Measurements from ENCODE around the gene ROR1. TPM values are rescaled to one million over a fixed set of nuclear protein-coding genes. Genes with fewer than 3 reads are reported as not detected.

ROR1 gene
- total and polyA plus RNA-seq, 2 donors (not counting 3 experiments of a cell fraction or from before 2014, with no cell fraction given): 2.6 to 3.5 TPM

- Histone ChIP-seq H3K27ac (ENCODE audit: insufficient read depth, low read depth, low read length) (no peak overlapping the region), H3K4me3 (replicated peaks in 1 of 3; ENCODE audit: insufficient read depth in 1 of 3, low read depth in 1 of 3, low read length in 3 of 3) (no peak overlapping the region), H3K79me2 (ENCODE audit: control insufficient read depth, insufficient read depth, low read length) (no peaks in the 10 kb centered on the region), H3K9me1 (replicated peaks; ENCODE audit: control insufficient read depth, extremely low read depth, insufficient read depth, low read length) (no peaks in the 10 kb centered on the region), H3K4me1 (ENCODE audit: control insufficient read depth, extremely low read depth, insufficient read depth, low read length) (no peaks in the 10 kb centered on the region), H3K27me3 (ENCODE audit: control insufficient read depth in 2 of 2, insufficient read depth in 2 of 2, low read length in 2 of 2) (no peaks in the 10 kb centered on the region), H3K4me2 (ENCODE audit: insufficient read depth, low read length) (no peak overlapping the region), H2AFZ (ENCODE audit: low read depth, low read length) (no peak overlapping the region), H3K36me3 (ENCODE audit: control insufficient read depth in 2 of 2, extremely low read depth in 1 of 2, insufficient read depth in 2 of 2, low read length in 2 of 2) (no peaks in the 10 kb centered on the region), H3K9me3 (replicated peaks; ENCODE audit: control insufficient read depth, insufficient read depth, low read length) (no peaks in the 10 kb centered on the region), H3K9ac (replicated peaks; ENCODE audit: extremely low read depth, insufficient read depth, low read length) (no peak overlapping the region), H4K20me1 (replicated peaks; ENCODE audit: control insufficient read depth, extremely low read depth, insufficient read depth, low read length) (no peaks in the 10 kb centered on the region)
- FAIRE-seq (no peak), DNase-seq (ENCODE audit: low read depth, low spot score) (no peak)
- ChIA-PET POLR2A (no interaction called here), CTCF (interaction anchor here (1.2 to 2.1 kb wide), 3 partner anchors 9 to 237 kb away, joined by 3 to 10 read pairs (median 9); no protein-coding TSS in a partner anchor)
- dilution Hi-C loops (cut with MboI; ENCODE audit: extremely low pct_ligation_motif_present, low sequenced_read_pairs): no loop called here
- intact Hi-C loops (cut with micrococcal nuclease): no loop called here
- TF ChIP-seq FOS (IDR thresholded peaks at IDR 0.05; ENCODE audit: borderline replicate concordance, insufficient read depth, low read length) (no peak), EZH2 (IDR thresholded peaks at IDR 0.05; ENCODE audit: borderline replicate concordance, low read depth, low read length, severe bottlenecking) (no peak), CTCF (IDR thresholded peaks at IDR 0.05; ENCODE audit: extremely low read depth in 1 of 2, insufficient read depth in 1 of 2, low read depth in 1 of 2, low read length in 2 of 2) (no peak), JUN (IDR thresholded peaks at IDR 0.05; ENCODE audit: borderline replicate concordance, insufficient read depth, insufficient read length, low read depth) (no peak)
- BruUV-seq (replicated peaks): no TSS peak
These were observed 155.3 kb downstream of the ROR1 start for GRCh38 chr1:63929106-63929478.

DNA sequence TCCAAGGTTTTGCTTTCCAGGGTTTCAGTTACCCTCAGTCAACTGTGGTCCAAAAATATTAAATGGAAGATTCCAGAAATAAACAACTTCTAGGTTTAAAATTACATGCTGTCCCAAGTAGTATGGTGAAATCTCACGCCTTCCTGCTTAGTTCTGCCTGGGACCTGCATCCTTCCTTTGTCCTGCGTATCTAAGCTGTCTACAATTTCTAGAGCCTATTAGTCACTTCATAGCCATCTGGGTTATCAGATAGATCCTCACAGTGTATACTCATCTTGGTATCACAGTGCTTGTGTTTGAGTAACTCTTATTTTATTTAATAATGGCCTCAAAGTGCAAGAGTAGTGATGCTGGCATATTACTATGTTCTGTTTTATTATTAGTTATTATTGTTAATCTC, 157.7 kb downstream of the ROR1 start:
- H3K9ac ChIP-seq (replicated peaks; ENCODE audit: extremely low read depth, insufficient read depth, low read length): no peak overlapping the region
- dilution Hi-C loops (cut with MboI; ENCODE audit: extremely low pct_ligation_motif_present, low sequenced_read_pairs) (no loop called here), intact Hi-C loops (cut with micrococcal nuclease) (no loop called here)
- H3K4me1 ChIP-seq (ENCODE audit: control insufficient read depth, extremely low read depth, insufficient read depth, low read length): no peaks in the 10 kb centered on the region
- H3K9me1 ChIP-seq (replicated peaks; ENCODE audit: control insufficient read depth, extremely low read depth, insufficient read depth, low read length): no peaks in the 10 kb centered on the region
- no peaks in the 10 kb centered on the region for H3K27me3 ChIP-seq (ENCODE audit: control insufficient read depth in 2 of 2, insufficient read depth in 2 of 2, low read length in 2 of 2)
- H2AFZ ChIP-seq (ENCODE audit: low read depth, low read length): no peak overlapping the region
- no TSS peak for BruUV-seq (replicated peaks)
- no peaks in the 10 kb centered on the region for H3K36me3 ChIP-seq (ENCODE audit: control insufficient read depth in 2 of 2, extremely low read depth in 1 of 2, insufficient read depth in 2 of 2, low read length in 2 of 2)
- no peaks in the 10 kb centered on the region for H3K79me2 ChIP-seq (ENCODE audit: control insufficient read depth, insufficient read depth, low read length)
- DNase-seq (ENCODE audit: low read depth, low spot score): no peak
- no peak overlapping the region for H3K4me2 ChIP-seq (ENCODE audit: insufficient read depth, low read length)
- no peak overlapping the region for H3K27ac ChIP-seq (ENCODE audit: insufficient read depth, low read depth, low read length)
- peak; percentile 8 for FAIRE-seq
- no peaks in the 10 kb centered on the region for H3K9me3 ChIP-seq (replicated peaks; ENCODE audit: control insufficient read depth, insufficient read depth, low read length)
- CTCF ChIA-PET: interaction anchor here (1.4 kb wide), 1 partner anchor 56 kb away, joined by 3 read pairs; no protein-coding TSS in a partner anchor
- POLR2A ChIA-PET: no interaction called here
- no peak overlapping the region for H3K4me3 ChIP-seq (replicated peaks in 1 of 3; ENCODE audit: insufficient read depth in 1 of 3, low read depth in 1 of 3, low read length in 3 of 3)
- no peak for TF ChIP-seq FOS (IDR thresholded peaks at IDR 0.05; ENCODE audit: borderline replicate concordance, insufficient read depth, low read length)
- no peak for TF ChIP-seq JUN (IDR thresholded peaks at IDR 0.05; ENCODE audit: borderline replicate concordance, insufficient read depth, insufficient read length, low read depth)
- TF ChIP-seq, protein P1, sequence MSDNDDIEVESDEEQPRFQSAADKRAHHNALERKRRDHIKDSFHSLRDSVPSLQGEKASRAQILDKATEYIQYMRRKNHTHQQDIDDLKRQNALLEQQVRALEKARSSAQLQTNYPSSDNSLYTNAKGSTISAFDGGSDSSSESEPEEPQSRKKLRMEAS (IDR thresholded peaks at IDR 0.05; ENCODE audit: insufficient read depth, insufficient read length): no peak
- no peak for TF ChIP-seq EZH2 (IDR thresholded peaks at IDR 0.05; ENCODE audit: borderline replicate concordance, low read depth, low read length, severe bottlenecking)
- TF ChIP-seq POLR2AphosphoS5 (IDR thresholded peaks at IDR 0.05; ENCODE audit: insufficient read depth, low read depth, low read length): no peak
- TF ChIP-seq GATA2 (IDR thresholded peaks at IDR 0.05; ENCODE audit: insufficient read depth, insufficient read length, low read depth, low read length): no peak
- TF ChIP-seq POLR2A (IDR thresholded peaks at IDR 0.05; ENCODE audit: low read depth, low read length): no peak
- TF ChIP-seq MYC (IDR thresholded peaks at IDR 0.05; ENCODE audit: low read depth, low read length): no peak
- H4K20me1 ChIP-seq (replicated peaks; ENCODE audit: control insufficient read depth, extremely low read depth, insufficient read depth, low read length): no peaks in the 10 kb centered on the region

Data from endothelial cell of umbilical vein (primary cell).